ENCODE results near the gene CMA1. TPM values are rescaled to one million over a fixed set of nuclear protein-coding genes. Genes with fewer than 3 reads are reported as not detected.
"Not testable (repeated sequence)": the region's sequence is repeated elsewhere in the genome, so short reads cannot be mapped to it uniquely, and the experiment has no call there.

CMA1 gene
- total RNA-seq, 1 experiment from 2014 or later = not detected

- Histone ChIP-seq H3K79me2 (ENCODE audit: low read depth) (no peaks in the 10 kb centered on the region), H3K9me2 (ENCODE audit: insufficient read depth) (no peaks in the 10 kb centered on the region), H3K27ac (no peak overlapping the region), H3K4me3 (no peak overlapping the region), H3K36me3 (ENCODE audit: low read depth) (no peaks in the 10 kb centered on the region), H3K4me2 (no peak overlapping the region), H3K9me3 (ENCODE audit: insufficient read depth, low read depth) (no peaks in the 10 kb centered on the region), H3K4me1 (replicated peaks; ENCODE audit: insufficient read depth) (no peaks in the 10 kb centered on the region), H3K27me3 (ENCODE audit: insufficient read depth, low read depth) (no peaks in the 10 kb centered on the region), H4K20me1 (ENCODE audit: insufficient read depth) (no peaks in the 10 kb centered on the region), H3F3A (ENCODE audit: insufficient read depth, low read depth) (no peaks in the 10 kb centered on the region), H2AFZ (no peak overlapping the region)
- ChIA-PET POLR2A (ENCODE audit: unreplicated experiment) (no interaction called here), CTCF (no interaction called here)
- no TSS peak for BruUV-seq (replicated peaks)
- intact Hi-C loops (cut with micrococcal nuclease; ENCODE audit: unreplicated experiment) = no loop called here
- no peak for TF ChIP-seq EZH2 (IDR thresholded peaks at IDR 0.05; ENCODE audit: low read depth)
- no peak for TF ChIP-seq CTCF (conservative IDR thresholded peaks at IDR 0.05)
- DNase-seq = no peak
Observed at GRCh38 chr14:24542346-24542936, 34.4 kb upstream of the CMA1 start.

- ChIA-PET CTCF (no interaction called here), POLR2A (ENCODE audit: unreplicated experiment) (no interaction called here)
- Histone ChIP-seq H3K4me2 (no peak overlapping the region), H3K9me2 (ENCODE audit: insufficient read depth) (no peaks in the 10 kb centered on the region), H3K9me3 (ENCODE audit: insufficient read depth, low read depth) (no peaks in the 10 kb centered on the region), H3K27ac (no peak overlapping the region), H3K27me3 (ENCODE audit: insufficient read depth, low read depth) (no peaks in the 10 kb centered on the region), H4K20me1 (ENCODE audit: insufficient read depth) (no peaks in the 10 kb centered on the region), H3K79me2 (ENCODE audit: low read depth) (no peaks in the 10 kb centered on the region), H3K4me3 (no peak overlapping the region), H3K4me1 (replicated peaks; ENCODE audit: insufficient read depth) (no peaks in the 10 kb centered on the region), H3F3A (ENCODE audit: insufficient read depth, low read depth) (no peaks in the 10 kb centered on the region), H2AFZ (no peak overlapping the region), H3K36me3 (ENCODE audit: low read depth) (no peaks in the 10 kb centered on the region)
- TF ChIP-seq EZH2 (IDR thresholded peaks at IDR 0.05; ENCODE audit: low read depth) (no peak), CTCF (conservative IDR thresholded peaks at IDR 0.05) (no peak)
- intact Hi-C loops (cut with micrococcal nuclease; ENCODE audit: unreplicated experiment) = no loop called here
- DNase-seq = no peak
- no TSS peak for BruUV-seq (replicated peaks)
Observed at GRCh38 chr14:24535737-24536136, 27.7 kb upstream of the CMA1 start.

GRCh38 chr14:24534286-24534685 lies 26.2 kb upstream of the CMA1 start:
- BruUV-seq (replicated peaks) = no TSS peak
- CTCF ChIA-PET = no interaction called here

GRCh38 chr14:24525877-24526620 lies 18.0 kb upstream of the CMA1 start:
- intact Hi-C loops (cut with micrococcal nuclease; ENCODE audit: unreplicated experiment); H3K36me3 ChIP-seq (ENCODE audit: low read depth); H4K20me1 ChIP-seq (ENCODE audit: insufficient read depth); H3K9me3 ChIP-seq (ENCODE audit: insufficient read depth, low read depth); H3K27me3 ChIP-seq (ENCODE audit: insufficient read depth, low read depth); H3K27ac ChIP-seq; H3K9me2 ChIP-seq (ENCODE audit: insufficient read depth); H3K4me1 ChIP-seq (replicated peaks; ENCODE audit: insufficient read depth); H3K79me2 ChIP-seq (ENCODE audit: low read depth); DNase-seq; H2AFZ ChIP-seq; H3K4me2 ChIP-seq; H3K4me3 ChIP-seq; BruUV-seq (replicated peaks); POLR2A ChIA-PET (ENCODE audit: unreplicated experiment); CTCF ChIA-PET; H3F3A ChIP-seq (ENCODE audit: insufficient read depth, low read depth): not testable (repeated sequence)

More at GRCh38 chr14:24534286-24534685, 26.2 kb upstream of the CMA1 start:
- Histone ChIP-seq H3K4me2 (no peak overlapping the region), H3K36me3 (ENCODE audit: low read depth) (no peaks in the 10 kb centered on the region), H4K20me1 (ENCODE audit: insufficient read depth) (no peaks in the 10 kb centered on the region), H3K9me2 (ENCODE audit: insufficient read depth) (no peaks in the 10 kb centered on the region), H3K79me2 (ENCODE audit: low read depth) (no peaks in the 10 kb centered on the region), H3K27ac (no peak overlapping the region), H3K27me3 (ENCODE audit: insufficient read depth, low read depth) (no peaks in the 10 kb centered on the region), H3K9me3 (ENCODE audit: insufficient read depth, low read depth) (no peaks in the 10 kb centered on the region), H2AFZ (no peak overlapping the region), H3K4me1 (replicated peaks; ENCODE audit: insufficient read depth) (no peaks in the 10 kb centered on the region), H3F3A (ENCODE audit: insufficient read depth, low read depth) (no peaks in the 10 kb centered on the region), H3K4me3 (no peak overlapping the region)
- TF ChIP-seq CTCF (conservative IDR thresholded peaks at IDR 0.05) = no peak
- no peak for TF ChIP-seq EZH2 (IDR thresholded peaks at IDR 0.05; ENCODE audit: low read depth)
- intact Hi-C loops (cut with micrococcal nuclease; ENCODE audit: unreplicated experiment) = no loop called here
- DNase-seq = no peak
- POLR2A ChIA-PET (ENCODE audit: unreplicated experiment) = no interaction called here
